Fibroblast of mammary gland (primary cell): ENCODE results near the gene APOBEC3B.
A peak's percentile ranks its signal among the peaks of the same experiment; 100 is the strongest.

Experiments
- DNase-seq: peaks from one replicate; pipeline ENCODE4 v3.0.0-alpha.2; 2010; ENCODE audit warnings: low read depth
- H3K4me3 ChIP-seq: 2 replicates; pipeline ENCODE4 v1.5.1; 2011; ENCODE audit warnings: low read depth, mild to moderate bottlenecking, low read length, moderate library complexity; ENCODE audit not compliant: control insufficient read depth
- TF ChIP-seq, protein P1 (sequence below): conservative IDR thresholded peaks from 2 replicates; pipeline ENCODE4 v1.5.1; 2011; ENCODE audit warnings: low read depth, low read length, inconsistent platforms; ENCODE audit not compliant: control insufficient read depth, insufficient read depth

APOBEC3B gene

DNA sequence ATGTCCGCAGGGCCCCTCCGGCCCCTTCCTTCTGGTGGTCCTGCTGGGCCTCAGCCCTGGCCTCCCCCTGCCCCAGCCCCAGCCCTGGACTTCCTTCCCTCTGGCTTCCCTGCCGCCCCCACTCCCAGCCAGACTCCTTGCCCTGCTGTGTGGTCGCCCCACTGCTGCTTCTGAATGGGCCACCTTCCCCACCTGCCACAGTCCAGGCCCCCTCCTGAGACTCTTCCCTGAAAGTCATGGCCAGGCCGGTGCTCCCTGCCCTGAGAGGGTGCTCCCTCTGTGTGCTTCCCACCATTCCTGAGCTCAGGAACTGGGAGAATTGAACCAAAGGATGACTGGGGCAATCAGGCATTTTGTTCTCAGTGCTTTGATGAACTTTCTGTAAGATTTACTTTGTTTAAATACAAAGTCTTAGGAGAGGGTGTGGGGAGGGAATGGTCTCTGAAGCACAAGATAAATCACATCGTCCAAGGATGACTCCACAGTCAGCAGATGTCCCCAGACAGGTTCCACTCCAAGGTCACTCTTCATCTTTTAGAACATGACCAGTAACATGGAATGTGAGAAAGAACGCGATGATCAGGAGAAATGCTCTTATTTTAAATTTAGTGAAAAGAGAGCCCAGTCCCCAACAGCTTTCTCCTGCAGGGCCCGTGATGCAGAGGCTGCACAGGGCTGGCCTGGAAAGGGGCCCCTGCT, 39.6 kb downstream of the APOBEC3B start:
- peak overlapping the region; percentile 39 for H3K4me3 ChIP-seq
- DNase-seq = peak; percentile 2
- TF ChIP-seq, protein P1, sequence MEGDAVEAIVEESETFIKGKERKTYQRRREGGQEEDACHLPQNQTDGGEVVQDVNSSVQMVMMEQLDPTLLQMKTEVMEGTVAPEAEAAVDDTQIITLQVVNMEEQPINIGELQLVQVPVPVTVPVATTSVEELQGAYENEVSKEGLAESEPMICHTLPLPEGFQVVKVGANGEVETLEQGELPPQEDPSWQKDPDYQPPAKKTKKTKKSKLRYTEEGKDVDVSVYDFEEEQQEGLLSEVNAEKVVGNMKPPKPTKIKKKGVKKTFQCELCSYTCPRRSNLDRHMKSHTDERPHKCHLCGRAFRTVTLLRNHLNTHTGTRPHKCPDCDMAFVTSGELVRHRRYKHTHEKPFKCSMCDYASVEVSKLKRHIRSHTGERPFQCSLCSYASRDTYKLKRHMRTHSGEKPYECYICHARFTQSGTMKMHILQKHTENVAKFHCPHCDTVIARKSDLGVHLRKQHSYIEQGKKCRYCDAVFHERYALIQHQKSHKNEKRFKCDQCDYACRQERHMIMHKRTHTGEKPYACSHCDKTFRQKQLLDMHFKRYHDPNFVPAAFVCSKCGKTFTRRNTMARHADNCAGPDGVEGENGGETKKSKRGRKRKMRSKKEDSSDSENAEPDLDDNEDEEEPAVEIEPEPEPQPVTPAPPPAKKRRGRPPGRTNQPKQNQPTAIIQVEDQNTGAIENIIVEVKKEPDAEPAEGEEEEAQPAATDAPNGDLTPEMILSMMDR = no peak

DNA sequence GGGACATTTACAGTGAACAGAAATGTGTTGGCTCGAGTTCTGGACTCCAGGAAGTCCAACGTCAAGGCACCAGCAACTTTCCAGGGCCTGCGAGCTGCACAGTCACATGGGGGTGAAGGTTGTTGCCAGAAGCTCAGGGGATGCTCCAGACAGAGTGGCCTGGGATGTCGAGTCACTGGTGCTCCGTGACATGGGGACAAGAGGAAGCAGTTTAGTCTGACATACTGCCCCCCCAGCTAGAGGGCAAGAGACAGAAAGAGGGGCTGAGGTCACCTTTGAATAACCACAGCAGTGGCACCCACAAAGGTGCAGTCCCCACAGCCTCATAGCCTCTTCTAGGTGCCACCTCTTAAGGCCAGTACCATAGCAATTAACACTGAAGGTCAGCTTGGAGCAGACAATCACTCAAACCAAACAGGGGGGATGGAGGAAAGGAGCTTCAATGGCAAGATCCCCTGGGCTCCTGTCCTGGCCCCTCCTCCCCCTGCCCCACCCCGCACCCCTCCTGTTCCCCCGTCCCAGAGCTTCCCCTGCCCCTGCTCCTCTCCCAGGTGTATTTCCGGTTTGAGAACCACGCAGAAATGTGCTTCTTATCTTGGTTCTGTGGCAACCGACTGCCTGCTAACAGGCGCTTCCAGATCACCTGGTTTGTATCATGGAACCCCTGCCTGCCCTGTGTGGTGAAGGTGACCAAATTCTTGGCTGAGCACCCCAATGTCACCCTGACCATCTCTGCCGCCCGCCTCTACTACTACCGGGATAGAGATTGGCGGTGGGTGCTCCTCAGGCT, 42.6 kb downstream of the APOBEC3B start:
- H3K4me3 ChIP-seq = no peak overlapping the region
- TF ChIP-seq, protein P1 = no peak
- DNase-seq = no peak

DNA sequence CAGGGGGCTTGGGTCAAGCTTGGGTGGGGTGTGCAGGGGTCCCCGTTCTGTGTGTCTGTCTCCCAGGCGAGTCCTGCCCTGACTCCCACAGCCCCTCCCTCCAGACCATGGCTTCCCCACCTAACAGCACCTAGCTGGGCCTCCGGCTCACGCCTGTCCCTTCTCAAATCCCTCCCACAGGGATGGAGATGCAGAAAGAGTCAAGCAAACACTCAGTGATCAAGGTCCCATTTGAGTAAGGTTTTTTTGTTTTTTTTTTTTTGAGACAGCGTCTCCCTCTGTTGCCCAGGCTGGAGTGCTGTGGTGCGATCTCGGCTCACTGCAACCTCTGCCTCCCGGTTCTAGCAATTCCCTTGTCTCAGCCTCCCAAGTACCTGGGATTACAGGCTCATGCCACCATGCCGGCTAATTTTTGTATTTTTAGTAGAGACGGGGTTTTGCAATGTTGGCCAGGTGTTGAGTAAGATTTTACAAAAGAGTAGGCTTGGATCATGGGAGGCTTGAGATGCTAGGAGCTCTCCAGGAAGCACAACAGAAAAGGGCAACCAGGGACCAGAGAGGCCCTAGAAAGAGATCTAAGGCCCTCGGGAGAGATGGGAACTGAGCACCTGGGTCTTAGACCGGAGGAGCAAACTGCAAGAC, 44.5 kb downstream of the APOBEC3B start:
- TF ChIP-seq, protein P1 = no peak
- no peak for DNase-seq
- H3K4me3 ChIP-seq = no peak overlapping the region

DNA sequence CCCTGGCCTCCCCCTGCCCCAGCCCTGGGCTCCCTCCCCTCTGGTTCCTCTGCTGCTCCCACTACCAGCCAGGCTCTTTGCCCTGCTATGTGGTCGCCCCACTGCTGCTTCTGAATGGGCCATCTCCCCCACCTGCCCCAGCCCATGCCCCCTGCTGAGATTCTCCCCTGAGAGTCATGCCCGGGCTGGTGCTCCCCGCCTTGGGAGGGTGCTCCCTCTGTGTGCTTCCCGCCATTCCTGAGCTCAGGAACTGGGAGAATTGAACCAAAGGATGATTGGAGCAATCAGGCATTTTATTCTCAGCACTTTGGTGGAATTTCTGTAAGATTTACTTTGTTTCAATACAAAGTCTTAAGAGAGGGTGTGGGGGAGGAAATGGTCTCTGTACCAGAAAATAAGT, 45.6 kb downstream of the APOBEC3B start:
- no peak overlapping the region for H3K4me3 ChIP-seq
- TF ChIP-seq, protein P1 = no peak
- no peak for DNase-seq

DNA sequence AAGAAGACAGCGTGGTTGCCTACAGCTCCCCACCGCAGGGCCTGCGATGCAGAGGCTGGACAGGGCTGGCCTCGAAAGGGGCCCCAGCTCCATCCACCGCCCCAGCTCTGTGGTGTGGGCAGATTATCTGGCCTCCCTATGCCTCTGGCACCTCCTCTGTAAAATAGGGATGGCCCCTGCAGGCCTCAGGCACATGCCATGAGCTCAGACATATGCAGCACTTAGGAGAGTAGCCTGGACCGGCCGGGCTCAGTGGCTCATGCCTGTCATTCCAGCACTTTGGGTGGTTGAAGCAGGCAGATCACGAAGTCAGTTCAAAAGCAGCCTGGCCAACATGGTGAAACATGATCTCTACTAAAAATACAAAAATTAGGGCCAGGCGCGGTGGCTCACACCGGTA, 46.1 kb downstream of the APOBEC3B start:
- no peak for DNase-seq
- TF ChIP-seq, protein P1 = no peak
- H3K4me3 ChIP-seq = no peak overlapping the region

DNA sequence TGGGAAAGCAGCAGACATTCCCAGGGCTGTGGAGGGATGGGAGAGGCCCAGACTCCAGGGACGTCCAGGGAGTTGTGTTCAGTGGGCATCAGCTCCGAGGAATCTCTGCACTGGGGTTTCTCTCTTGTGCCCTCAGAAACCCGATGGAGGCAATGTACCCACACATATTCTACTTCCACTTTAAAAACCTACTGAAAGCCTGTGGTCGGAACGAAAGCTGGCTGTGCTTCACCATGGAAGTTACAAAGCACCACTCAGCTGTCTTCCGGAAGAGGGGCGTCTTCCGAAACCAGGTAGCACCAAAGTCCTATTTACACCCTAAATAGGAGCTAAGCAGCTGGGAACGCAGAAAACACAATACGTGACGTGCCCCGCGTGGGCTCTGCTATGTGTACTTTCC, 47.1 kb downstream of the APOBEC3B start:
- H3K4me3 ChIP-seq = no peak overlapping the region
- TF ChIP-seq, protein P1 = no peak
- no peak for DNase-seq
